ENCODE measurements around the gene CDK11B.

The CDK11B gene

DNA sequence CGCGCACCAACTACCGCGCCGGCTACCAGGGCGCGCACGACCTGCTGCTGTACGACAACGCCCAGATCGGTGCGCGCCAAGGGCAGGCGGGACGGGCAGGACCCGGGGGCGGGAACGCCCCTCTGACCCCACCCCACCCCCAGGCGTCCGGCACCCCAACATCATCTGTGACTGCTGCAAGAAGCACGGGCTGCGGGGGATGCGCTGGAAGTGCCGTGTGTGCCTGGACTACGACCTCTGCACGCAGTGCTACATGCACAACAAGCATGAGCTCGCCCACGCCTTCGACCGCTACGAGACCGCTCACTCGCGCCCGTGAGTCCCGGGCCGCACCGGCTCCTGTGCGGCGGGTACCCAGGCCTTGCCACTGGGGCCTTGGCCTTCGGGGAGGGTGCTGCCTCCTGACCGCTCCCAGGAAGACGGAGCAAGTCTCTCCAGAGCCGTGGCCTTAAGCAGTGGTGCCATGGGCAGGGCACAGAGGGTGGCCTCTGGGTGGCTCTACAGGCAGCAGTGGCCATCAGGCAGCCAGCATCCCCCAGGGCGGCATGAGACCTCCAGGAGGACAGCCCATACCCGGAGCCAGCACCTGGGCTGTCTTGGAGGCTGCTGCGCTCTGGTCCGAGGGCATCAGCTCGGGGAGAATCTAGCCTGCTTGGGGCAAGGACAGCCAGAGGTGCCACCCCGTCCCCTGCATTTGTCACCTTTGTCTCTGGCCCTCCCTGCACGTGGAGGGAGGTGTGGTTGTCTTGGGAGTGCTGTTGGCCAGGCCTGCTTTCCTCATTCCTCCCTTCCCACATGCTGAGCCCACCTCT lies 35.0 kb downstream of the CDK11B start:
- Histone ChIP-seq H3K4me3 (replicated peaks; ENCODE audit: insufficient read depth, low read length) (no peak overlapping the region), H3K27me3 (ENCODE audit: insufficient read depth, poor library complexity, severe bottlenecking) (no peaks in the 10 kb centered on the region), H3K27ac (replicated peaks) (no peak overlapping the region)
- TF ChIP-seq CTCF (IDR thresholded peaks at IDR 0.05; ENCODE audit: insufficient read depth, low read length): no peak
- no peak for TF ChIP-seq REST (IDR thresholded peaks at IDR 0.05; ENCODE audit: insufficient replicate concordance, low read depth)
- TF ChIP-seq POLR2AphosphoS5 (IDR thresholded peaks at IDR 0.05; ENCODE audit: low read depth): no peak
- TF ChIP-seq SPI1 (IDR thresholded peaks at IDR 0.05; ENCODE audit: borderline replicate concordance, low read depth): no peak
- no peak for TF ChIP-seq GABPA (IDR thresholded peaks at IDR 0.05; ENCODE audit: low read depth)
- no peak for DNase-seq (ENCODE audit: low read depth in 1 of 2, low spot score in 1 of 2)

- Histone ChIP-seq H3K27me3 (ENCODE audit: insufficient read depth, poor library complexity, severe bottlenecking) (no peaks in the 10 kb centered on the region), H3K27ac (replicated peaks) (no peak overlapping the region), H3K4me3 (replicated peaks; ENCODE audit: insufficient read depth, low read length) (no peak overlapping the region)
- no peak for DNase-seq (ENCODE audit: low read depth in 1 of 2, low spot score in 1 of 2)
- TF ChIP-seq REST (IDR thresholded peaks at IDR 0.05; ENCODE audit: insufficient replicate concordance, low read depth): no peak
- no peak for TF ChIP-seq CTCF (IDR thresholded peaks at IDR 0.05; ENCODE audit: insufficient read depth, low read length)
- no peak for TF ChIP-seq SPI1 (IDR thresholded peaks at IDR 0.05; ENCODE audit: borderline replicate concordance, low read depth)
- TF ChIP-seq GABPA (IDR thresholded peaks at IDR 0.05; ENCODE audit: low read depth): no peak
- TF ChIP-seq POLR2AphosphoS5 (IDR thresholded peaks at IDR 0.05; ENCODE audit: low read depth): no peak
Observed at GRCh38 chr1:1623181-1623630, 35.6 kb downstream of the CDK11B start.

DNA sequence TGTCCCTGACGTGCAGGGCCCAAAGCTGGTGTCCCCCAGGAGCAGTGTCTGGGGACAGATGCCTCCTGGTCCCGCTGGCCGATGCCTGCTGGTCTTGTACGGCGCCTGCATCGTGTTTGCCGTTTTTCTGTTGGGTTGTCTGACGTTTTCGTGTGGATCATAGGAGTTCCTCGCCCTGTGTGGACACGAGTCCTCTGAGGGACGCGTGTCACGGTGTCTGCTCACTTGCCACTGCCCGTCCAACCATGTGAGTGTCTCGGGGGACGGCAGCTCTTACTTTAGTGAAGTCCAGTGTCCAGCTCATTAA lies 36.1 kb downstream of the CDK11B start:
- H3K4me3 ChIP-seq (replicated peaks; ENCODE audit: insufficient read depth, low read length): no peak overlapping the region
- H3K27ac ChIP-seq (replicated peaks): no peak overlapping the region
- DNase-seq (ENCODE audit: low read depth in 1 of 2, low spot score in 1 of 2): no peak
- H3K27me3 ChIP-seq (ENCODE audit: insufficient read depth, poor library complexity, severe bottlenecking): no peaks in the 10 kb centered on the region
- no peak for TF ChIP-seq CTCF (IDR thresholded peaks at IDR 0.05; ENCODE audit: insufficient read depth, low read length)
- TF ChIP-seq POLR2AphosphoS5 (IDR thresholded peaks at IDR 0.05; ENCODE audit: low read depth): no peak
- no peak for TF ChIP-seq GABPA (IDR thresholded peaks at IDR 0.05; ENCODE audit: low read depth)
- TF ChIP-seq REST (IDR thresholded peaks at IDR 0.05; ENCODE audit: insufficient replicate concordance, low read depth): no peak
- no peak for TF ChIP-seq SPI1 (IDR thresholded peaks at IDR 0.05; ENCODE audit: borderline replicate concordance, low read depth)

Data from HL-60 (cell line).